Activated CD4-positive, alpha-beta T cell treated with anti-CD3 and anti-CD28 coated beads, Interleukin-2, amount 50 U/mL, for 4 hours (primary cell): ENCODE data around the gene POU6F2.

Experiments used
- DNase-seq, 2 experiments: peaks; one replicate each; pipeline ENCODE4 v3.0.0-alpha.2; 2020

The POU6F2 gene

DNA sequence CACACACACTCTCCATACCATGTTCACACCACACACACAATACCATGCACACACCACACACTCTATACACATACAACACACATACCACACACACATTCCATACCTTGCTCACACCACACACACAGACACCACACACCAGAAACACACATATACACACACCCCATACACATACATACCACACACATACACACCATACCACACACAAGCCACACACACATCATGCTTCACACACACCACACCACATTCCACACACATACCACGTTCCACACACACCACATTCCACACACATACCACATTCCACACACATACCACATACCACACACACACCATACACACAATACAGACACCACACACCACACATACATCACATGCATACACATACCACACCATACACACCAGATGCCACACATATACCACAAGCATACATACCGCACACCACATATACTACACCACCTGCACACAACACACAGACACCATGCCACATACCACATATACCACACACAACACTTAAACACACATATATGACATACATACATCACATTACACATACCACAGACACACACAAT is 282.7 kb downstream of the POU6F2 start:
- DNase-seq, result no peak

DNA sequence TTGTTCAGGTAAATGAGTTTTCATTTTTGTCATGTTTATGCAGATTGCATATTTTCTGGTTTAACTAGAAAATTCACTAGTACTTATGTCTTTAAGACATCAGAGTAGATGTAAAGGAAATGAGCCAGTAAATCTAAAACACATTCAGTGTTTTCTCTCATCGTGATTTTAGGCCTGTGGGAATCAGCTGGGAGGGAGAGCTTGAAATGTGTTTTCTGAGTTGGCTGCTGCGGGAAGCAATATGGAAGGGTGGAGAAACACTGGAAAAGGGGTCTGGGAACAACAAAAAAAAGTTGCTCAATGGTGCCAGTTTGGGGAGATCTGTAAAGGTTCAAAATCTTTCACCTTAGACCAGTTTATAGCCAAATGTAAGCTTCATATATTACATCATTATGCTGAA is 284.1 kb downstream of the POU6F2 start:
- DNase-seq, result no peak

DNA sequence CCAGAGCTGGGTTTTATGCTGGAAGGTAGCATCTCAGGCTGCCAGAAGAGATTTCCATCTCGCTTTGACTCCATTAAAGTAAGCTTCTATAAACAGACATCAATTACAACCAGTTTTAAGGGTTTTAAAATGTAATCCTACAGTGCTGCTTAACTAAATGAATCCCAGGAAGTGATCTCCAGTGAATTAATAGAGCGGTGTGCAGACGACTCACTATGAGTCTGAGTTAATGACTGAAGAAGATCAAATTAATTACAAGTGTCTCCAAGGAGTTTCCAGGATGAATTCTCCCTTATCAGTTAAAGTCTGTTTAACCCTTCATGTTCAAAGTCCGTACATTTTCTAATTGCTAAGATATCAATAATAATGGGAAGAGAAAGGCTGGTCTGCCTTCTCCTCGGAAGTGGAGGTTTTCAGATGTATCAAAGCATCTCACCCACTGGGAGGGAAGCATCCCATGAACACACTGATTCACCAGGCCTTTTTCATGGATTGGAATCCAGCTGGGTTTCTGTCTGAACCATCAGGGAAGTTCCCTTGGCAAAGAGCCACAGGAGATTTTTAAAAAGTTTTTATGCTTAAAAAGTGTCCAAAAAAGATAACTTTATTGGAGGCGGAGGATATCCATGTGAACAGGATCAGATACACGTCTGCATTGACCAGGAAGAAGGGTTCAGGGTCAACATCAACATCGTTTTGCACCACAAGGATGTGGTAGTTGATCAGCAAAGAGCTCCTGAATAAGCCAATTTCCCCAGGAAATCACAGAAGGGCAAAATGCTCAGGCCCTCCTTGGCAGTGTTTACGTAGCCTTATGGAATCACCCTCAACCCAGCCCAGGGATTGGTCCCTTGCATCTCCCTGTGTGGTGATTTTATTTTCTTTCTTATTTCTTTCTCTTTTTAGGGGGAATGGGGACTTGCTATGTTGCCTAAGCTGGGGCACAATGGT is 288.2 kb downstream of the POU6F2 start:
- DNase-seq, result no peak

- no peak for DNase-seq
Observed at GRCh38 chr7:39269034-39269433, 291.3 kb downstream of the POU6F2 start.

GRCh38 chr7:39270018-39270417 is 292.3 kb downstream of the POU6F2 start:
- no peak for DNase-seq

DNA sequence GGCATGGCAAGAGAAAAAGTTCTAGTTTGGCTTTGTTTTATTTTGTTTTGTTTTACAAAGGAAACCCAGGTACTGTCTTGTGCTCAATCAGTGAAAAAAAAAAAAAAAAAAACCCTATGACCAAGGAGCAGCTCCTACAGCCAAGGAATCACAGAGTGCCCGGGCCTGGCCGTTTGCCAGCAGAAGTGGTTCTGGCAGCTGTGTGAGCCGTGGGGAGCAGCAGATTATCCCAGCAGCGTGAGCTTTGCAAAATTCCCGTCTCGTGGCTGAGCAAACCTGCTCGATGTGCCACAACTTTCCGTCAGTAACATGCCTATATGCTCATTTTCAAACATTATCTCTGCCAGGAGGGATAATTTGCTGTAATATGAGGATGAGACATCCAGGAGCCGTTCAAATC is 293.7 kb downstream of the POU6F2 start:
- no peak for DNase-seq

GRCh38 chr7:39272111-39272510 is 294.4 kb downstream of the POU6F2 start:
- no peak for DNase-seq

DNA sequence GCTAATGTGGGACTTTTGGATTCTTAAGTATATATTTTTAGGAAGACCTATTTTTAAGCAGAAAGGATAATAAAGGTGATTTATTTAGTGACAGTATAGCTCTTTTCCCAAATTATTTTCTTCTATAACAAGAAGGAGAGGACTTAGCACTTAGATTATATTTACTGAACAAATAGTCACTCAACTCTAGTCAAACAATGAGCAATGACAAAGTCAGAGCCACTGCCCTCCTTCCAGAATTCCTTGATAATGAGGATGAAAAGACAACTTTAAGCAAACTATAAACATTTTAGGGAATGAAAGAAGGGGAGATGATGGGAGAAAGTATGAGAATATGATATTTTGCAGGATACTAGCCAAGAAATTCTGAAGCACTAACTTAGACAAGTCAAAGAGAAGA is 295.0 kb downstream of the POU6F2 start:
- DNase-seq, result no peak

GRCh38 chr7:39280337-39280736 is 302.6 kb downstream of the POU6F2 start:
- no peak for DNase-seq

DNA sequence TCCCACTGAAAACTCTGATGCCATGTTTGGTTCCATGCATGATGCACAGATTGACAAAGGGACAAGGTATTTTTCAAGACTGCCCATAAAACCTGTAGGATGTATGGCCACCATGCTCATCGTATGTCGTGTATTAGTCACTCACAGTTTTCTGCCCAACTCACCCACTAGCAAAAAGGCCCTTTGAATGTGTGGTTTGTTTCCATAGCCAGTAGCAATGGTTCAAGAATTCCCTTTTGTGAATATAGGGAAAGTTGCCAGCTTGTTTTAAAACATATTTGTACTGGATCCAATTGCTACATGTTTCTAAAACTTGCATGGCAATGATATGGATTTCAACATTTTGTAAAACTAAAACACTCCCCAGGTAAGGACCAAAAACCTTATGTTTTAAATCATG is 307.5 kb downstream of the POU6F2 start:
- no peak for DNase-seq

GRCh38 chr7:39288303-39288702 is 310.6 kb downstream of the POU6F2 start:
- DNase-seq, result no peak

- no peak for DNase-seq
Observed at GRCh38 chr7:39291628-39292410, 314.1 kb downstream of the POU6F2 start.

GRCh38 chr7:39293056-39293823 is 315.5 kb downstream of the POU6F2 start:
- DNase-seq, result no peak

- DNase-seq, result no peak
Observed at GRCh38 chr7:39294022-39294421, 316.3 kb downstream of the POU6F2 start.

GRCh38 chr7:39295796-39296195 is 318.1 kb downstream of the POU6F2 start:
- no peak for DNase-seq

DNA sequence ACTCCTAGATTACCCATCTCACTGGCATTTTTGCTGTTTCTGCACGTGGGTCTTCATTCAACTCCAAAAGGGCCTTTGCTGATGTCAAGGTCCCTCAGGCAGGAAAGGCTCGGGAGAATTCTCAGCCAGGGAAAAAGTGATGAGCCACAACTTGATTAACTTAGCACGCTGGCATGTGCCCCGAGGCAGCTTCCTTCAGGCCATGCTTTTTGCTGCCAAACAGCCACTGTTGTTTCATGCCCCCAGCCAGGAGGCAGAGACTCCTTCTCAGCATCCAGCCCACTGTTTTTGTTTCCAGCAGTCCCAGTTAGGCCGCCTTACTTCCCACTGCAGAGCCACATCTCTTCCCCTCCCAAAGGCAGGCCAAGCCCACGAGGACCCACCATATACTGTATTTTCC is 322.0 kb downstream of the POU6F2 start:
- DNase-seq, result no peak

DNA sequence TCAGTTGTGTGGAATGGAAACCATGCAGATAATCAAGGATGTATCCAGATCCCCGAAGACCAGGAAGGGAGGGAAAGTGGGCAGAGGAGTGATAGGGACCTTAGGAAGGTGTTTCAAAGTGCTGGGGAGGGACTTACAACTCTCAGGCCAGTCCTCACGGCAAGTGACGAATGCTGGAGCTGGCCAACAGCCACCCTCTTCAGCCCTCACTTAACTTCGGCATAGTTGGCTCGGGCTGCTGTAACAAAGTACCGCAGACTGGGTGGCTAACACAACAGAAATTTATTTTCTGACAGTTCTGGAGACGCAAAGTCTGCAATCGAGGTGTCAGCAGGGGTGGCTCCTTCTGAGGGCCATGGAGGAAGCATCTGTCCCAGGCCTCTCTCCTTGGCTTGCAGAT is 322.6 kb downstream of the POU6F2 start:
- no peak for DNase-seq

- DNase-seq, result no peak
Observed at GRCh38 chr7:39301543-39301942, 323.8 kb downstream of the POU6F2 start.

- no peak for DNase-seq
Observed at GRCh38 chr7:39304178-39304577, 326.5 kb downstream of the POU6F2 start.

- DNase-seq, result no peak
Observed at GRCh38 chr7:39304668-39305405, 327.1 kb downstream of the POU6F2 start.

DNA sequence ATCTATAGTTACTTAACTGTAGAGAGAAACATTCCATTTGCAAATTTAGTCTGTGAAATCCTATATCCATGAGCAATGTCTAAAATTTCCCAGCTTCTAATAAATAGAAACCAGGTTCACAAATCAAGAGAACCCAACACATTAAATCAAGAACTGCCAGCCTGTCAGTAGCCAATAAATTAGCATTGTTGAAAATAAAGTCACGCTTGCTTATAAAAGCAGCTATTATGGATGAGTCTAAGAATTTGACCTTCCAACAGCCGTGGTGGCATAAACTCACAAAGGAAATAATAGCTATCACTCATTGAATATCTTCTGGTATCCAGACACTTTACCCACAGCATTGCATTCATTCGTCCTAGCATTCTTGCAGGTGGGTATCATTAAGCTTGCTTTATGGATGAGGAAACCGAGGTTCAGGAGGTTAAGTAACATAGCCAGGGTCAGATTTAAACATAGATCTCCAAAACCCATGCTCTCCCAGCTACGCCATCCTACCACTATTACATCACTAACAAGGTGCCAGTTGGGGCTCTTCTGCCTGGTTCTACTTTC is 328.4 kb downstream of the POU6F2 start:
- DNase-seq, result no peak

- no peak for DNase-seq
Observed at GRCh38 chr7:39310699-39311098, 333.0 kb downstream of the POU6F2 start.
